ENCODE data around the gene GATA2. TPM values are rescaled to one million over a fixed set of nuclear protein-coding genes. Genes with fewer than 3 reads are reported as not detected.

GATA2 gene
- total RNA-seq, 1 experiment from 2014 or later = 18.6 TPM

DNA sequence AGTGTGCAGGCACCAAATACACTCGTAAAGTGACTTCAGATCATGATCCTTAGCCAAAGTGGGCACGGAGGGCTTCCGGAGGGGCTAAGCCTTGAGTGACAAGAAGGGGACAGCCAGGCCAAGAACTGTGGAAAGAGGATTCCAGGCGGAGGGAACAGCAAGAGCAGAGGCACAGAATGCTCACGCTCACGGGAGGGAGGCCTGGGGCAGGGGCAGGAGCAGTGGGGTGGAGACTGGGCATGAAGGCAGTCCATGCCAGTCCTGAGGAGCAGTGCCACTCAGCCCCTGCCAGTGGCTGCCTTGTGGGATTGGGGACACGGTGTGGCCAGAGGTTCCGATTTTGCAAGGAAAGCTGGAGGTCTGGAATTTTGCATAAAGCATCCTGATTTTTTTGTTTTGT, 62.3 kb downstream of the GATA2 start (continued):
- TF ChIP-seq, protein P1, sequence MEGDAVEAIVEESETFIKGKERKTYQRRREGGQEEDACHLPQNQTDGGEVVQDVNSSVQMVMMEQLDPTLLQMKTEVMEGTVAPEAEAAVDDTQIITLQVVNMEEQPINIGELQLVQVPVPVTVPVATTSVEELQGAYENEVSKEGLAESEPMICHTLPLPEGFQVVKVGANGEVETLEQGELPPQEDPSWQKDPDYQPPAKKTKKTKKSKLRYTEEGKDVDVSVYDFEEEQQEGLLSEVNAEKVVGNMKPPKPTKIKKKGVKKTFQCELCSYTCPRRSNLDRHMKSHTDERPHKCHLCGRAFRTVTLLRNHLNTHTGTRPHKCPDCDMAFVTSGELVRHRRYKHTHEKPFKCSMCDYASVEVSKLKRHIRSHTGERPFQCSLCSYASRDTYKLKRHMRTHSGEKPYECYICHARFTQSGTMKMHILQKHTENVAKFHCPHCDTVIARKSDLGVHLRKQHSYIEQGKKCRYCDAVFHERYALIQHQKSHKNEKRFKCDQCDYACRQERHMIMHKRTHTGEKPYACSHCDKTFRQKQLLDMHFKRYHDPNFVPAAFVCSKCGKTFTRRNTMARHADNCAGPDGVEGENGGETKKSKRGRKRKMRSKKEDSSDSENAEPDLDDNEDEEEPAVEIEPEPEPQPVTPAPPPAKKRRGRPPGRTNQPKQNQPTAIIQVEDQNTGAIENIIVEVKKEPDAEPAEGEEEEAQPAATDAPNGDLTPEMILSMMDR (IDR thresholded peaks at IDR 0.05 in 2 of 3, conservative IDR thresholded peaks at IDR 0.05 in 1 of 3; ENCODE audit: borderline replicate concordance in 1 of 3, insufficient read depth in 1 of 3, low read depth in 2 of 3, low read length in 2 of 3) = no peak
- TF ChIP-seq SRF (IDR thresholded peaks at IDR 0.05; ENCODE audit: low read depth) (no peak), YY1 (IDR thresholded peaks at IDR 0.05; ENCODE audit: extremely low read depth, insufficient replicate concordance, low read depth, low read length) (no peak), ZFX (IDR thresholded peaks at IDR 0.05) (no peak)
- TF ChIP-seq, protein P2, sequence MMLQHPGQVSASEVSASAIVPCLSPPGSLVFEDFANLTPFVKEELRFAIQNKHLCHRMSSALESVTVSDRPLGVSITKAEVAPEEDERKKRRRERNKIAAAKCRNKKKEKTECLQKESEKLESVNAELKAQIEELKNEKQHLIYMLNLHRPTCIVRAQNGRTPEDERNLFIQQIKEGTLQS (IDR thresholded peaks at IDR 0.05) = no peak

DNA sequence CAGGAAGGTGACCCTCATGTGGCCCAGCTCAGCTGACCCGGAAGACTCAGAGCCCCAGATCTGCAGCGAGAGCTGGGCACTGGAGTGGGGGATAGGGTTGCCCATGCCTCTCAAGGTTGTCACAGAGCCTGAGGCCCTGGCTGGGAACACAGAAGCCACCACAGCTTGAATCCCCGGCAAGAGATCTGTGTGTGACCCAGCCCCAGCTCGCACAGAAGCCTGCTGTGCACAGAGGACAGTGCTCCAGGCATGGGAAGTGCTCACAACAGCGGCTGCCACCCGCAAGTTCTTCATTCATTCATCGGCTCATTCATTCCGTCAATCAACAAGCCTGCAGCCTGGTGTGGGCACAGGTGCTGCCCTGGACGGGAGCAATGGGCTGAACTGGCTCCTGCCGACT, 62.7 kb downstream of the GATA2 start:
- Histone ChIP-seq H3K9me2 (ENCODE audit: insufficient read depth) (no peaks in the 10 kb centered on the region), H3K9me3 (ENCODE audit: control insufficient read depth in 1 of 2, insufficient read depth in 1 of 2, low read depth in 1 of 2, low read length in 2 of 2) (no peaks in the 10 kb centered on the region), H3K36me3 (ENCODE audit: control insufficient read depth in 1 of 2, insufficient read depth in 2 of 2, low read length in 2 of 2) (no peaks in the 10 kb centered on the region), H3K4me1 (ENCODE audit: control insufficient read depth in 1 of 2, insufficient read depth in 2 of 2, low read length in 2 of 2) (peaks cover 21 to 39% of the 10 kb centered on the region in 2 experiments), H3K4me2 (ENCODE audit: low read length) (no peak overlapping the region), H3K27me3 (ENCODE audit: insufficient read depth, low read length) (no peaks in the 10 kb centered on the region), H2AFZ (ENCODE audit: low read depth, low read length, poor library complexity, severe bottlenecking) (no peak overlapping the region), H3K79me2 (ENCODE audit: insufficient read depth, low read length) (no peaks in the 10 kb centered on the region), H4K20me1 (ENCODE audit: insufficient read depth) (no peaks in the 10 kb centered on the region), H3K9ac (ENCODE audit: low read length) (no peak overlapping the region), H3K27ac (ENCODE audit: low read depth, low read length) (no peak overlapping the region), H3K4me3 (replicated peaks in 1 of 2; ENCODE audit: low read depth in 1 of 2, low read length in 2 of 2) (no peak overlapping the region)
- TF ChIP-seq CBX3 (IDR thresholded peaks at IDR 0.05; ENCODE audit: low read depth) (no peak), SIN3A (IDR thresholded peaks at IDR 0.05; ENCODE audit: low read depth) (no peak), ZNF274 (IDR thresholded peaks at IDR 0.05; ENCODE audit: low read depth, low read length) (no peak), SP1 (IDR thresholded peaks at IDR 0.05; ENCODE audit: low read depth) (no peak), POLR2AphosphoS5 (IDR thresholded peaks at IDR 0.05; ENCODE audit: low read depth, low read length) (no peak)
- TF ChIP-seq, protein P3, sequence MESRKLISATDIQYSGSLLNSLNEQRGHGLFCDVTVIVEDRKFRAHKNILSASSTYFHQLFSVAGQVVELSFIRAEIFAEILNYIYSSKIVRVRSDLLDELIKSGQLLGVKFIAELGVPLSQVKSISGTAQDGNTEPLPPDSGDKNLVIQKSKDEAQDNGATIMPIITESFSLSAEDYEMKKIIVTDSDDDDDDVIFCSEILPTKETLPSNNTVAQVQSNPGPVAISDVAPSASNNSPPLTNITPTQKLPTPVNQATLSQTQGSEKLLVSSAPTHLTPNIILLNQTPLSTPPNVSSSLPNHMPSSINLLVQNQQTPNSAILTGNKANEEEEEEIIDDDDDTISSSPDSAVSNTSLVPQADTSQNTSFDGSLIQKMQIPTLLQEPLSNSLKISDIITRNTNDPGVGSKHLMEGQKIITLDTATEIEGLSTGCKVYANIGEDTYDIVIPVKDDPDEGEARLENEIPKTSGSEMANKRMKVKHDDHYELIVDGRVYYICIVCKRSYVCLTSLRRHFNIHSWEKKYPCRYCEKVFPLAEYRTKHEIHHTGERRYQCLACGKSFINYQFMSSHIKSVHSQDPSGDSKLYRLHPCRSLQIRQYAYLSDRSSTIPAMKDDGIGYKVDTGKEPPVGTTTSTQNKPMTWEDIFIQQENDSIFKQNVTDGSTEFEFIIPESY (IDR thresholded peaks at IDR 0.05; ENCODE audit: extremely low read depth, insufficient replicate concordance, low read length) = no peak
- TF ChIP-seq, protein P2 (IDR thresholded peaks at IDR 0.05) = no peak
- no peak for ATAC-seq
- DNase-seq (ENCODE audit: low read depth, low spot score) = no peak
- intact Hi-C loops (cut with micrococcal nuclease) = no loop called here
- RAD21 ChIA-PET (ENCODE audit: low non-redundant PET in 1 of 2, low total read pairs in 2 of 2, uncharacterized antibody in 2 of 2, unreplicated experiment in 2 of 2) = no interaction called here
- BruUV-seq (replicated peaks) = no TSS peak
- CTCF ChIA-PET = no interaction called here
- POLR2A ChIA-PET = no interaction called here
